ENCODE data around the gene TBCEL.
A peak's percentile ranks its signal among the peaks of the same experiment; 100 is the strongest.

TBCEL gene

GRCh38 chr11:121082670-121083069 lies 58.8 kb downstream of the TBCEL start:
- H3K36me3 ChIP-seq (ENCODE audit: control insufficient read depth in 1 of 2, insufficient read depth in 2 of 2, low read depth in 1 of 2, low read length in 2 of 2) = peaks cover 3 to 57% of the 10 kb centered on the region in 2 experiments
- DNase-seq = peak; percentile 32
- no peak overlapping the region for H3K9ac ChIP-seq (ENCODE audit: low read length)
- no peak overlapping the region for H3K27ac ChIP-seq (ENCODE audit: low read length, poor library complexity, severe bottlenecking)
- WGBS = 100% methylated on average over 1 of the region's 1 CpG
- no peak overlapping the region for H4K91ac ChIP-seq (ENCODE audit: low read length)
- peaks cover 11% of the 10 kb centered on the region for H3K79me1 ChIP-seq (replicated peaks; ENCODE audit: low read length, poor library complexity, severe bottlenecking)
- H3K14ac ChIP-seq (ENCODE audit: low read length in 2 of 2) = no peak overlapping the region
- H3K9me3 ChIP-seq (ENCODE audit: control insufficient read depth, low read length) = no peaks in the 10 kb centered on the region
- no peak overlapping the region for H2BK12ac ChIP-seq (ENCODE audit: low read length in 2 of 2)
- no peak overlapping the region for H2BK15ac ChIP-seq (ENCODE audit: low read depth, poor library complexity, severe bottlenecking)
- no peak overlapping the region for H3K18ac ChIP-seq (ENCODE audit: low read depth in 1 of 2, low read length in 2 of 2)
- H3K4me3 ChIP-seq (ENCODE audit: insufficient read depth in 1 of 2, low read depth in 1 of 2, low read length in 2 of 2) = no peak overlapping the region
- H4K8ac ChIP-seq (ENCODE audit: low read length) = no peak overlapping the region
- no peaks in the 10 kb centered on the region for H3K27me3 ChIP-seq (ENCODE audit: control insufficient read depth in 1 of 2, insufficient read depth in 1 of 2, low read length in 2 of 2)
- no peak overlapping the region for H2AFZ ChIP-seq (ENCODE audit: low read depth, low read length)
- no peak overlapping the region for H2BK120ac ChIP-seq (ENCODE audit: low read depth, low read length)
- H3K4me1 ChIP-seq (ENCODE audit: control insufficient read depth, insufficient read depth, low read depth, low read length) = no peaks in the 10 kb centered on the region
- no peak overlapping the region for H3K4ac ChIP-seq (ENCODE audit: low read depth in 1 of 2, low read length in 2 of 2)
- no peak overlapping the region for H2BK5ac ChIP-seq (ENCODE audit: low read depth, low read length, poor library complexity, severe bottlenecking)
- no peak overlapping the region for H3K4me2 ChIP-seq (ENCODE audit: low read length, poor library complexity, severe bottlenecking)
- no peak overlapping the region for H3K23ac ChIP-seq (ENCODE audit: low read length in 2 of 2)
- H2AK5ac ChIP-seq (ENCODE audit: low read length, severe bottlenecking) = no peak overlapping the region

GRCh38 chr11:121086866-121087265 lies 63.0 kb downstream of the TBCEL start:
- DNase-seq = no peak
- Histone ChIP-seq H2BK15ac (ENCODE audit: low read depth, poor library complexity, severe bottlenecking) (no peak overlapping the region), H3K27me3 (ENCODE audit: control insufficient read depth in 1 of 2, insufficient read depth in 1 of 2, low read length in 2 of 2) (no peaks in the 10 kb centered on the region), H3K4ac (ENCODE audit: low read depth in 1 of 2, low read length in 2 of 2) (no peak overlapping the region), H3K4me1 (ENCODE audit: control insufficient read depth, insufficient read depth, low read depth, low read length) (no peaks in the 10 kb centered on the region), H3K4me2 (ENCODE audit: low read length, poor library complexity, severe bottlenecking) (no peak overlapping the region), H2BK5ac (ENCODE audit: low read depth, low read length, poor library complexity, severe bottlenecking) (no peak overlapping the region), H3K27ac (ENCODE audit: low read length, poor library complexity, severe bottlenecking) (no peak overlapping the region), H3K9me3 (ENCODE audit: control insufficient read depth, low read length) (no peaks in the 10 kb centered on the region), H3K23ac (ENCODE audit: low read length in 2 of 2) (no peak overlapping the region), H4K8ac (ENCODE audit: low read length) (no peak overlapping the region), H2AK5ac (ENCODE audit: low read length, severe bottlenecking) (no peak overlapping the region), H3K9ac (ENCODE audit: low read length) (no peak overlapping the region), H3K18ac (ENCODE audit: low read depth in 1 of 2, low read length in 2 of 2) (no peak overlapping the region), H2BK12ac (ENCODE audit: low read length in 2 of 2) (no peak overlapping the region), H3K14ac (ENCODE audit: low read length in 2 of 2) (no peak overlapping the region), H3K4me3 (ENCODE audit: insufficient read depth in 1 of 2, low read depth in 1 of 2, low read length in 2 of 2) (no peak overlapping the region), H4K91ac (ENCODE audit: low read length) (no peak overlapping the region), H2BK120ac (ENCODE audit: low read depth, low read length) (no peak overlapping the region), H3K79me1 (replicated peaks; ENCODE audit: low read length, poor library complexity, severe bottlenecking) (peaks cover 9% of the 10 kb centered on the region), H2AFZ (ENCODE audit: low read depth, low read length) (no peak overlapping the region), H3K36me3 (ENCODE audit: control insufficient read depth in 1 of 2, insufficient read depth in 2 of 2, low read depth in 1 of 2, low read length in 2 of 2) (peaks cover 3 to 56% of the 10 kb centered on the region in 2 experiments)
- whole genome bisulfite sequencing = 54% methylated on average over 3 of the region's 4 CpGs

- Histone ChIP-seq H3K23ac (ENCODE audit: low read length in 2 of 2) (no peak overlapping the region), H3K9me3 (ENCODE audit: control insufficient read depth, low read length) (no peaks in the 10 kb centered on the region), H3K4me1 (ENCODE audit: control insufficient read depth, insufficient read depth, low read depth, low read length) (no peaks in the 10 kb centered on the region), H3K14ac (ENCODE audit: low read length in 2 of 2) (no peak overlapping the region), H3K4me2 (ENCODE audit: low read length, poor library complexity, severe bottlenecking) (no peak overlapping the region), H3K9ac (ENCODE audit: low read length) (no peak overlapping the region), H3K4ac (ENCODE audit: low read depth in 1 of 2, low read length in 2 of 2) (no peak overlapping the region), H2AFZ (ENCODE audit: low read depth, low read length) (no peak overlapping the region), H2AK5ac (ENCODE audit: low read length, severe bottlenecking) (no peak overlapping the region), H3K79me1 (replicated peaks; ENCODE audit: low read length, poor library complexity, severe bottlenecking) (no peaks in the 10 kb centered on the region), H4K8ac (ENCODE audit: low read length) (no peak overlapping the region), H2BK5ac (ENCODE audit: low read depth, low read length, poor library complexity, severe bottlenecking) (no peak overlapping the region), H2BK12ac (ENCODE audit: low read length in 2 of 2) (no peak overlapping the region), H3K18ac (ENCODE audit: low read depth in 1 of 2, low read length in 2 of 2) (no peak overlapping the region), H3K36me3 (ENCODE audit: control insufficient read depth in 1 of 2, insufficient read depth in 2 of 2, low read depth in 1 of 2, low read length in 2 of 2) (peaks cover 0 to 44% of the 10 kb centered on the region in 2 experiments), H3K4me3 (ENCODE audit: insufficient read depth in 1 of 2, low read depth in 1 of 2, low read length in 2 of 2) (no peak overlapping the region), H4K91ac (ENCODE audit: low read length) (no peak overlapping the region), H3K27me3 (ENCODE audit: control insufficient read depth in 1 of 2, insufficient read depth in 1 of 2, low read length in 2 of 2) (no peaks in the 10 kb centered on the region), H3K27ac (ENCODE audit: low read length, poor library complexity, severe bottlenecking) (no peak overlapping the region), H2BK15ac (ENCODE audit: low read depth, poor library complexity, severe bottlenecking) (no peak overlapping the region), H2BK120ac (ENCODE audit: low read depth, low read length) (no peak overlapping the region)
- no peak for DNase-seq
- no CpG with 5 or more reads among the region's 1 CpG for WGBS
Observed at GRCh38 chr11:121089566-121089965, 65.7 kb downstream of the TBCEL start.

DNA sequence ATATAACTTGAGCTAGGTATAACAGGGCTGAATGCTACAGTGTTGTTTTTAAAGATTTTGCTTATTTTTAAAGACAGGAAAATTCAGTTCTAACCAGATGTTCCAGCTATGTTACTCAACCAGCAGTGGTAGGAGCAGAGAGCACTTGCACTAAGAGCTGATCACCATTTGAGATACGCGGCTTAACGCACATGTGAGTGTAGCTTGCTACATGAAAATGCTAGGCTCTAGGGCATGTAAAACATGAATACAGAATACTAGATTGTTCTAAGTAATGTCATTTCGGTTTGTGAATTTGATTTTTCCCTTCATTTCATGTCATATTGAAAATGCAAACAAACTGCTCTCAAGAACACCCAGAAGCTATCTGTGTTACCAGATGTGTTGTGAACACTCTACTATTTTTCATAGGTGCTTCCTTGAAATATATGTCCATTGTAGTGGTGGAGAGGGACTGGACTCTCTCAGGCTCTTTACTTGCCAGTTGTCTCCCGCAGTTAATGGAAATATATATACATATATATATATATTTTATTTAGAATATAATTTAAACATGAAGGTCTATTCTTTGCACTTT lies 66.3 kb downstream of the TBCEL start:
- Histone ChIP-seq H2BK120ac (ENCODE audit: low read depth, low read length) (no peak overlapping the region), H3K23ac (ENCODE audit: low read length in 2 of 2) (no peak overlapping the region), H3K27ac (ENCODE audit: low read length, poor library complexity, severe bottlenecking) (no peak overlapping the region), H3K79me1 (replicated peaks; ENCODE audit: low read length, poor library complexity, severe bottlenecking) (no peaks in the 10 kb centered on the region), H3K18ac (ENCODE audit: low read depth in 1 of 2, low read length in 2 of 2) (no peak overlapping the region), H4K8ac (ENCODE audit: low read length) (no peak overlapping the region), H3K36me3 (ENCODE audit: control insufficient read depth in 1 of 2, insufficient read depth in 2 of 2, low read depth in 1 of 2, low read length in 2 of 2) (peaks cover 0 to 43% of the 10 kb centered on the region in 2 experiments), H2AFZ (ENCODE audit: low read depth, low read length) (no peak overlapping the region), H2BK15ac (ENCODE audit: low read depth, poor library complexity, severe bottlenecking) (no peak overlapping the region), H3K9me3 (ENCODE audit: control insufficient read depth, low read length) (no peaks in the 10 kb centered on the region), H3K14ac (ENCODE audit: low read length in 2 of 2) (no peak overlapping the region), H2BK5ac (ENCODE audit: low read depth, low read length, poor library complexity, severe bottlenecking) (no peak overlapping the region), H4K91ac (ENCODE audit: low read length) (no peak overlapping the region), H3K9ac (ENCODE audit: low read length) (no peak overlapping the region), H3K27me3 (ENCODE audit: control insufficient read depth in 1 of 2, insufficient read depth in 1 of 2, low read length in 2 of 2) (no peaks in the 10 kb centered on the region), H2BK12ac (ENCODE audit: low read length in 2 of 2) (no peak overlapping the region), H2AK5ac (ENCODE audit: low read length, severe bottlenecking) (no peak overlapping the region), H3K4me3 (ENCODE audit: insufficient read depth in 1 of 2, low read depth in 1 of 2, low read length in 2 of 2) (no peak overlapping the region), H3K4me2 (ENCODE audit: low read length, poor library complexity, severe bottlenecking) (no peak overlapping the region), H3K4me1 (ENCODE audit: control insufficient read depth, insufficient read depth, low read depth, low read length) (no peaks in the 10 kb centered on the region), H3K4ac (ENCODE audit: low read depth in 1 of 2, low read length in 2 of 2) (no peak overlapping the region)
- WGBS = 100% methylated on average over 3 of the region's 5 CpGs
- DNase-seq = no peak
